DOHH2 (cell line): ENCODE data around the gene MYL12A.

Experiments used
- H3F3A ChIP-seq: fragments of 200-600 bp; sonication (generic), shearing (Covaris generic); 2 replicates; pipeline ENCODE4 v1.6.0; 2016; ENCODE audit warnings: antibody characterized with exemption, mild to moderate bottlenecking; ENCODE audit not compliant: control insufficient read depth, insufficient read depth
- H3K27ac ChIP-seq: fragments of 200-600 bp; sonication (generic); 2 replicates; pipeline ENCODE4 v1.5.1; 2014; ENCODE audit warnings: low read depth, mild to moderate bottlenecking, low read length, moderate library complexity
- H3K27me3 ChIP-seq: fragments of 200-600 bp; sonication (generic); 2 replicates; pipeline ENCODE4 v1.6.1; 2014; ENCODE audit warnings: mild to moderate bottlenecking, low read length, mixed read lengths; ENCODE audit not compliant: control insufficient read depth
- H3K36me3 ChIP-seq: fragments of 200-600 bp; sonication (generic); 2 replicates; pipeline ENCODE4 v1.6.1; 2014; ENCODE audit warnings: mild to moderate bottlenecking, low read length, moderate library complexity, mixed read lengths; ENCODE audit not compliant: control insufficient read depth
- H3K4me1 ChIP-seq: fragments of 200-600 bp; sonication (generic); 2 replicates; pipeline ENCODE4 v1.6.1; 2014; ENCODE audit warnings: mild to moderate bottlenecking, low read length, mixed read lengths; ENCODE audit not compliant: control insufficient read depth
- H3K4me2 ChIP-seq: fragments of 200-600 bp; sonication (generic); 2 replicates; pipeline ENCODE4 v1.6.0; 2014; ENCODE audit warnings: mild to moderate bottlenecking, low read length, moderate library complexity
- H3K4me3 ChIP-seq: fragments of 200-600 bp; sonication (generic); 2 replicates; pipeline ENCODE4 v1.5.1; 2014; ENCODE audit warnings: mild to moderate bottlenecking, low read length, mixed read lengths
- H3K79me2 ChIP-seq: fragments of 200-600 bp; sonication (generic); 2 replicates; pipeline ENCODE4 v1.6.1; 2014; ENCODE audit warnings: mild to moderate bottlenecking, low read length, mixed read lengths; ENCODE audit not compliant: control insufficient read depth
- H3K9me2 ChIP-seq: fragments of 200-600 bp; sonication (generic); replicated peaks from 2 replicates; pipeline ENCODE4 v1.6.1; 2014; ENCODE audit warnings: mild to moderate bottlenecking, low read length, mixed read lengths; ENCODE audit not compliant: control insufficient read depth
- H3K9me3 ChIP-seq: fragments of 200-600 bp; sonication (generic); 2 replicates; pipeline ENCODE4 v1.6.1; 2014; ENCODE audit warnings: antibody characterized with exemption, low read length, mixed read lengths; ENCODE audit not compliant: control insufficient read depth, insufficient read depth
- H4K20me1 ChIP-seq: fragments of 200-600 bp; sonication (generic); 2 replicates; pipeline ENCODE4 v1.6.0; 2014; ENCODE audit warnings: low read depth, mild to moderate bottlenecking, antibody characterized with exemption, low read length, moderate library complexity; ENCODE audit not compliant: control insufficient read depth, insufficient read depth
- EZH2phosphoT487 ChIP-seq: fragments of 200-600 bp; sonication (generic); IDR thresholded peaks from 2 replicates; pipeline ENCODE4 v1.6.1; 2017; ENCODE audit warnings: borderline replicate concordance, mild to moderate bottlenecking, antibody characterized with exemption, low read length, moderate library complexity, mixed read lengths
- TF ChIP-seq, protein P1 (sequence below): fragments of 200-600 bp; sonication (generic); IDR thresholded peaks from one replicate; pipeline ENCODE4 v1.5.1; 2014; ENCODE audit warnings: antibody characterized with exemption, mild to moderate bottlenecking, low read depth, low read length; ENCODE audit not compliant: poor library complexity, severe bottlenecking

MYL12A gene

DNA sequence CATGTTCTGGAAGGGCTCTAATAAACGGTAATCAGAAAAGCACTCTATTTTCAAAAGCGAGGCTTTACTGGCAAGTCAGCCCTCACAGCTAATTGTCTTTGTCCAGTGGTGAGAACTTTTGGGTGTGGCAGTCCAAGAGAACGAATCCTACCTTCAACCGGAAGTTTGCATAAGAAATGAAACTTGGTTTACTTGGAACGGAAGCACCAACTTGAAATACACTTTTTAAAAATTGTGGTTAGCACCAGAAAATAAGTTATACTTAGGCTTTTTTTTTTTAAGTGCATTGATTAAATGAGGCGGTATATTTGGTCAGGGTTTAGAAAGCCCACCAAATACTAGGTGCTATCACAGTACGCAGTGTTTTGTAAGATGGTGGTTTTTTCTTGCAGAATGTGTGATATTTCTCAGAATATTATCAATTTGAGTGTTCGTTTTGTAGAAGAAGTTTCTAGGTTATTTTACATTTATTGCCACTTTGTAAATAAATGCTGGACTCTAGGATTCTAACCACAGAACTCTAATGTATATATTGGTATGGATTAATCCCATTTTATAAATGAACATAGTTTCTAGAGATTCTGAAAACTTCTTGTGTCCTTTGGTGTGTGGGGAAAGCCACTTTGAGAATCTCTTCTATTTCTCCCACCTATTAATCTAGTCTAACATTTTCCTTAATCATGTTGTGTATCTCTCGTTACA lies 1.2 kb downstream of the MYL12A start:
- peak overlapping the region; percentile 93 for H3K27ac ChIP-seq
- no peaks in the 10 kb centered on the region for H3K27me3 ChIP-seq
- H3K4me3 ChIP-seq: peak overlapping the region; percentile 96
- H3K9me3 ChIP-seq: no peaks in the 10 kb centered on the region
- H3K79me2 ChIP-seq: peaks cover 82% of the 10 kb centered on the region
- TF ChIP-seq, protein P1, sequence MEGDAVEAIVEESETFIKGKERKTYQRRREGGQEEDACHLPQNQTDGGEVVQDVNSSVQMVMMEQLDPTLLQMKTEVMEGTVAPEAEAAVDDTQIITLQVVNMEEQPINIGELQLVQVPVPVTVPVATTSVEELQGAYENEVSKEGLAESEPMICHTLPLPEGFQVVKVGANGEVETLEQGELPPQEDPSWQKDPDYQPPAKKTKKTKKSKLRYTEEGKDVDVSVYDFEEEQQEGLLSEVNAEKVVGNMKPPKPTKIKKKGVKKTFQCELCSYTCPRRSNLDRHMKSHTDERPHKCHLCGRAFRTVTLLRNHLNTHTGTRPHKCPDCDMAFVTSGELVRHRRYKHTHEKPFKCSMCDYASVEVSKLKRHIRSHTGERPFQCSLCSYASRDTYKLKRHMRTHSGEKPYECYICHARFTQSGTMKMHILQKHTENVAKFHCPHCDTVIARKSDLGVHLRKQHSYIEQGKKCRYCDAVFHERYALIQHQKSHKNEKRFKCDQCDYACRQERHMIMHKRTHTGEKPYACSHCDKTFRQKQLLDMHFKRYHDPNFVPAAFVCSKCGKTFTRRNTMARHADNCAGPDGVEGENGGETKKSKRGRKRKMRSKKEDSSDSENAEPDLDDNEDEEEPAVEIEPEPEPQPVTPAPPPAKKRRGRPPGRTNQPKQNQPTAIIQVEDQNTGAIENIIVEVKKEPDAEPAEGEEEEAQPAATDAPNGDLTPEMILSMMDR: no peak
- no peak for TF ChIP-seq EZH2phosphoT487
- peaks cover 56% of the 10 kb centered on the region for H3K4me1 ChIP-seq
- peaks cover 52% of the 10 kb centered on the region for H3K36me3 ChIP-seq
- H3K4me2 ChIP-seq: peak overlapping the region; percentile 93
- peaks cover 10% of the 10 kb centered on the region for H4K20me1 ChIP-seq
- peaks cover 12% of the 10 kb centered on the region for H3F3A ChIP-seq
- H3K9me2 ChIP-seq: no peaks in the 10 kb centered on the region

DNA sequence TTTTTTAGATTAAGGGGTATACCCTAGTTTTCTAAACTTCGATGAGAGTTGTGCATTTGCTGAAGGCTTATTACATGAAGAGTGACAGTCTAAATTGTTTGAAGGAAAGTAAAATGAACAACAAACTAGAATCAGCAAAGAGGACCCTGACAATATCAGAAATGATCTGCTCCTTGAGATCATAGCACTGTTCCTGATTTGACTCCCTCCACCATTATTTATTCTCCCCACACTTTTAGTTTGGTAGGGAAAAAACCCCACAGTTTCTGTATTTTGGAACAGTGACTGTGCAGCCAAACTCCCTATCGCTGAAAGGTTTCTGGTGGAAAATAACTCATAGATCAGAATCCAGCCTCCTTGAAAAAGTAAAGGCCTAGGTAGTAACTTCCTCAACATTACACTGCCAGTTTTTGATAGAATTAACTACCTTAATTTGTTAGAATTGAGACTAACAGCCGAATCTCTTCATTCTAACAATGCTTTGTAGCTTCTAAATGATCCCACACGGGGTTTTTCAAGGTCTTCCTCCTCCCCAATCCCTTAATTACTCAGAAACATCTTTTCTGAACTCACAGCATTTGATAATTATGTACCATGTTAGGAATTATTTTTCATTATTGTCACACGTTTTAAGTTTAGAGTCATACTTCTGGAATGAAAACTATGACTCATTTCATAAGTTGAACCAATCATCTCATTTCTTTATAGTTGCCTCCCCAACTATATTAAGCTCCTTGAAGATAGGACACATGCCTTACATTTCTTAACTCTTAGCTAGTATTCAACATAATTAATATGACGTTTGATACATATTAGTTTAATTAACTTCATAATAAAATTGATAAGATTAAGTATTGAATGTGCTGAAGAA lies 2.9 kb downstream of the MYL12A start:
- Histone ChIP-seq H3K4me1 (peaks cover 64% of the 10 kb centered on the region), H4K20me1 (peaks cover 10% of the 10 kb centered on the region), H3K27ac (peak overlapping the region; percentile 25), H3F3A (peaks cover 12% of the 10 kb centered on the region), H3K9me3 (no peaks in the 10 kb centered on the region), H3K79me2 (peaks cover 81% of the 10 kb centered on the region), H3K36me3 (peaks cover 69% of the 10 kb centered on the region), H3K4me3 (peak overlapping the region; percentile 61), H3K4me2 (peak overlapping the region; percentile 71), H3K27me3 (no peaks in the 10 kb centered on the region), H3K9me2 (no peaks in the 10 kb centered on the region)
- TF ChIP-seq, protein P1: no peak
- no peak for TF ChIP-seq EZH2phosphoT487

DNA sequence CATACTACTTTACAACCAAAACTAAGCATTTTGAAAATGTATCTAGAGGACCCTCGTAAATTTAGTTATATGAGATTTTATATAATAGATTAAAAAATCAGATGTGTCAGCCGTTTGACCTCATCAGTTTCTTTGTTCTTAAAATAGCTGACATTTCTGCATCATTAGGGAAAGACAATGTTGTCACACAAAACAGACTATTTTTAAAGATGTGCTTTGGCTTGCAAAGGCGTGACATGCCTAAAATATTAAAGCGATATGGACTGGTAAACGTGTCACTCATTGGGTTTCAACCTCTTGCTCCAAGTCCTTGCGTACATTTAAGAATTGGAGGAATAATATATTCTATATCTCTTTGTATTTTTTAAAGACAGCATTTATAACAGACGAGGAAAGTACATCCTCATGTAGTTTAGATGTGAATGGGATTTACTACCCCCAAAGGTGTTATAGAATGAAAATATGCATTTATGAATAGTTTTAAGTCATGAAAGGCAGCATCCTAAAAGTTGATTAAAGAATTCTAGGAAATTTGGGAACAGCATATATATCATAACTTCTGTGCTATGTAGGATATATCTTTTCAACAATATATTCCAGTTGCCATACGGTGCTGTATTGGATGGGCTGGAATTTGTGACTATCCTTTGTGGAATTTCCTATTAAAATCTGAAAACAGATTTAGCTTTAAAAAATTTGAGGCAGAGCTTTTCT lies 3.8 kb downstream of the MYL12A start:
- Histone ChIP-seq H4K20me1 (peaks cover 10% of the 10 kb centered on the region), H3K79me2 (peaks cover 74% of the 10 kb centered on the region), H3K9me2 (no peaks in the 10 kb centered on the region), H3K4me3 (peak overlapping the region; percentile 9), H3K27me3 (no peaks in the 10 kb centered on the region), H3K9me3 (no peaks in the 10 kb centered on the region), H3K4me2 (peak overlapping the region; percentile 71), H3K27ac (peak overlapping the region; percentile 16), H3K4me1 (peaks cover 67% of the 10 kb centered on the region), H3K36me3 (peaks cover 78% of the 10 kb centered on the region), H3F3A (peaks cover 16% of the 10 kb centered on the region)
- TF ChIP-seq EZH2phosphoT487: no peak
- TF ChIP-seq, protein P1: no peak
